Activated T-cell treated with anti-CD3 and anti-CD28 coated beads, Interleukin-2, amount 50 U/mL, for 4 hours (primary cell): ENCODE measurements around the gene GORASP1. TPM values are rescaled to one million over a fixed set of nuclear protein-coding genes. Genes with fewer than 3 reads are reported as not detected.

Experiments used
- ATAC-seq, 2 donors: fragments of 200-7000 bp; cut with Tn5 transposase; one replicate each; pipeline ENCODE4 v1.10.0; 2021
- DNase-seq: peaks from one replicate; pipeline ENCODE4 v3.0.0-alpha.2; 2020
- H3K27me3 Mint-ChIP-seq: one replicate; pipeline ENCODE4 v1.8.0; 2021; ENCODE audit warnings: low read depth, mixed read lengths
- H3K36me3 Mint-ChIP-seq: one replicate; pipeline ENCODE4 v1.8.0; 2022; ENCODE audit warnings: mixed read lengths; ENCODE audit not compliant: insufficient read depth
- H3K4me1 Mint-ChIP-seq: one replicate; pipeline ENCODE4 v1.8.0; 2021; ENCODE audit warnings: low read depth, mixed read lengths
- H3K4me3 Mint-ChIP-seq: one replicate; pipeline ENCODE4 v1.8.0; 2021; ENCODE audit warnings: mild to moderate bottlenecking, moderate library complexity, mixed read lengths
- H3K9me3 Mint-ChIP-seq: one replicate; pipeline ENCODE4 v1.8.0; 2021; ENCODE audit warnings: mixed read lengths
- total RNA-seq, 3 donors: library from RNA; stranded (reverse); gene quantifications; one replicate each; pipeline ENCODE4 v1.2.1, GENCODE V29; 2021

Gene GORASP1
- total RNA-seq, 3 donors from 2014 or later: 31.8 to 34.7 (median 33.0) TPM

DNA sequence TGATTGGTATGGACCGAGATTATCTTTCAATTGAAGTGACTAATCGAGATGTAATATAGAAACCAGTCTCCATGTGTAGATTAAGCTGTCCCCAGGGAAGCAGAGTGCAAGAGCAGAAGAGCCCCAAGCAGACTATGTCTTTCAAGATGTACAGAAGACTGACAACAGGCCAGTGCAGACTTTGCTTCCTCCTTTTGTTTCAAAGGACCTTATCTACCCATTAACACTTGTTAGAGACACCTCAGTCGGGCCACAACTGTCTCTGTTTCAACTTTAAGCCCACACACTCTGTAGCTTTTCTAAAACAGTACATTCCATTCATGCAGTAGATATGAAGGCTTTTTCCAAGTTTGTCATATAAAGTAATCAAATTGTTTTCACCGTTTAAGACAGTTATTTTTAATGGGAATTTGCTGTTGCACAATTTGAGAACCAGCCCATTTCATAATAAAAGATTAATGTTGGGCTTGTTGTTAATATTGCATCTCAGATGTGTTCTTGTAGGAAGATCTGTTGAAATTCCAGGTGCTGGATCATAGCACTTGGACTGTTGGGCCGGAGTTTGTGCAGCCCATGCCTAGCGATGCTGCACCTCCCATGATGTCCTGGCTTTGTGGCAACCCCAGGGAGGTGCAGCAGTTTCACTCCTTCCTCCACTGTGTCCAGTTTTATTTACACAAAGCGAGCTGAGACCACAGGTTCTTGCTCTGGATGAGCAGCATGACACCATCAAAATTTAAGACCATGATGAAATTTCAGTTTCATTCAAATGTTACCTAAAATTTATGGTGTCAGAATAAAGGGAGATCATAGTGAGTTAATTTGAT lies 12.4 kb downstream of the GORASP1 start:
- H3K9me3 Mint-ChIP-seq: no peaks in the 10 kb centered on the region
- no peaks in the 10 kb centered on the region for H3K4me1 Mint-ChIP-seq
- DNase-seq (no peak), ATAC-seq (no peak)
- no peak overlapping the region for H3K4me3 Mint-ChIP-seq
- no peaks in the 10 kb centered on the region for H3K27me3 Mint-ChIP-seq
- H3K36me3 Mint-ChIP-seq: peaks cover 31% of the 10 kb centered on the region

- ATAC-seq (no peak), DNase-seq (no peak)
- Mint-ChIP-seq H3K4me3 (no peak overlapping the region), H3K4me1 (no peaks in the 10 kb centered on the region), H3K9me3 (no peaks in the 10 kb centered on the region), H3K36me3 (peaks cover 45% of the 10 kb centered on the region), H3K27me3 (no peaks in the 10 kb centered on the region)
Measured at GRCh38 chr3:39090922-39091321, 16.5 kb downstream of the GORASP1 start.

DNA sequence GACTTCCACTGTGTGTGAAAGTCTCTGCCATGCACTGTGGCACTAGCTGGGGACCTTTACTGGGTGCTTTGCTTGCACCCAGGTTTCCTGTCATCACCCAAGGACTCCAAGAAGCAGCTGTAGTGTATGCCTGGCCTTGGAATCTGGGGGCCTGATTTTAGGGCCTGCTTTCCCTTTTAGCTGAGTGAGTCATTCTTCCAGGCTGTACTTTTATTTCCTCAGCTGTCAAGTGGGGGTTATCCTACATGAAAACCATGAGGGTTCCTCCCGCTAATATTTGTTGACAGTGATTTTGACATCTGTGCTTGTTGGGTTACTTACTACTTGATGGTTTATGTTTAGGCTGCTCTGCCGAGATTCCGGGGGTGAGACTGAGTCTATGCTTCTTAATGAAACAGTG lies 18.5 kb downstream of the GORASP1 start:
- DNase-seq: no peak
- Mint-ChIP-seq H3K27me3 (no peaks in the 10 kb centered on the region), H3K4me3 (no peak overlapping the region), H3K4me1 (no peaks in the 10 kb centered on the region), H3K36me3 (peaks cover 39% of the 10 kb centered on the region), H3K9me3 (no peaks in the 10 kb centered on the region)
- no peak for ATAC-seq

- Mint-ChIP-seq H3K27me3 (no peaks in the 10 kb centered on the region), H3K9me3 (no peaks in the 10 kb centered on the region), H3K36me3 (peaks cover 38% of the 10 kb centered on the region), H3K4me1 (no peaks in the 10 kb centered on the region), H3K4me3 (no peak overlapping the region)
- no peak for ATAC-seq
- DNase-seq: no peak
Measured at GRCh38 chr3:39088456-39088855, 19.0 kb downstream of the GORASP1 start.

- no peak for ATAC-seq
- no peaks in the 10 kb centered on the region for H3K9me3 Mint-ChIP-seq
- peaks cover 11% of the 10 kb centered on the region for H3K4me1 Mint-ChIP-seq
- DNase-seq: no peak
- no peak overlapping the region for H3K4me3 Mint-ChIP-seq
- peaks cover 45% of the 10 kb centered on the region for H3K36me3 Mint-ChIP-seq
- no peaks in the 10 kb centered on the region for H3K27me3 Mint-ChIP-seq
Measured at GRCh38 chr3:39086144-39086543, 21.3 kb downstream of the GORASP1 start.

- Mint-ChIP-seq H3K9me3 (no peaks in the 10 kb centered on the region), H3K4me1 (peaks cover 15% of the 10 kb centered on the region), H3K36me3 (peaks cover 37% of the 10 kb centered on the region), H3K4me3 (no peak overlapping the region), H3K27me3 (no peaks in the 10 kb centered on the region)
- ATAC-seq (peak in 1 of 2 donors; percentile 72), DNase-seq (no peak)
Measured at GRCh38 chr3:39082666-39083313, 24.6 kb downstream of the GORASP1 start.

- Mint-ChIP-seq H3K9me3 (no peaks in the 10 kb centered on the region), H3K36me3 (peaks cover 50% of the 10 kb centered on the region), H3K27me3 (no peaks in the 10 kb centered on the region), H3K4me3 (no peak overlapping the region), H3K4me1 (peaks cover 19% of the 10 kb centered on the region)
- ATAC-seq: no peak
- no peak for DNase-seq
Measured at GRCh38 chr3:39080026-39080425, 27.4 kb downstream of the GORASP1 start.

DNA sequence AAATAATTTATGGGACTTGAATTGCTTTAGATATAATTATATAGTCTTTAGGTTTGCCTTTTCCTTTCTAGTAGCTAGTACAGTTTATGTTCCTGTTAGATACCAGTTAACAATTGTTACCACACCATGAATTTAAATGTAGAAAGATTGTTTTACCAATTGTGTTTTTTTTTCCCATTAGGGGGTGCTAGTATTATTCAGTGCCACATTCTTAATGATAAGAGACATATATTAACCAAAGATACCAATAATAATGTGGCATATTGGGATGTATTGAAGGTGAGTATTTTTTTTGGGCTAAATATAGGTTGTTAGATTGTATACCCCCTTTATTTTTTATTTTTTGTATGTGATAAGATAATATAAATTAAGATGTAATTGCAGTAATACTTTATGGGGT lies 27.9 kb downstream of the GORASP1 start:
- ATAC-seq (no peak), DNase-seq (no peak)
- Mint-ChIP-seq H3K9me3 (no peaks in the 10 kb centered on the region), H3K36me3 (peaks cover 52% of the 10 kb centered on the region), H3K4me1 (peaks cover 19% of the 10 kb centered on the region), H3K27me3 (no peaks in the 10 kb centered on the region), H3K4me3 (no peak overlapping the region)

GRCh38 chr3:39075910-39076309 lies 31.5 kb downstream of the GORASP1 start:
- H3K9me3 Mint-ChIP-seq: no peaks in the 10 kb centered on the region
- no peak for DNase-seq
- no peaks in the 10 kb centered on the region for H3K27me3 Mint-ChIP-seq
- H3K4me1 Mint-ChIP-seq: peaks cover 8% of the 10 kb centered on the region
- no peak overlapping the region for H3K4me3 Mint-ChIP-seq
- peaks cover 53% of the 10 kb centered on the region for H3K36me3 Mint-ChIP-seq
- ATAC-seq: no peak

GRCh38 chr3:39068556-39068955 lies 38.9 kb downstream of the GORASP1 start:
- Mint-ChIP-seq H3K4me3 (no peak overlapping the region), H3K36me3 (peaks cover 45% of the 10 kb centered on the region), H3K27me3 (no peaks in the 10 kb centered on the region), H3K9me3 (no peaks in the 10 kb centered on the region), H3K4me1 (peaks cover 7% of the 10 kb centered on the region)
- ATAC-seq: no peak
- DNase-seq: no peak

DNA sequence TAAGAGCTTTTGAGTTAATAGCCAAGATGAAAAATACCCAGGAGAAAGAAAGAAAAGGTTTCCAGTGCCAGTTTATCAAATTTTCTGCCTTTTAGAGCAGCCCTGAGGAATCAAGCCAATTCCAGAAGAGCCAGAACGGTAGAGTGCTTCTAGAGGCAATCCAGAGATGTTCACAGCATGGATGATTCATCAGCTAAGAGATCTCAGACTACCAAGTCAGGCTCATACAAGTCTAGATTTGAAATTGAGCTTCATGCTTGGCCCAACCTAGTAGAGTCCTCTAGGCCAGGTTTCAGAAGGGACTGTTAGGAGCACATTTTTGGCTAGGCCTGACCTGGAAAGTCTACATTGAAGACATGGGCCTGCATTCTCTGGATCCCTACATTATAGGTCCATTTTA lies 40.1 kb downstream of the GORASP1 start:
- no peak overlapping the region for H3K4me3 Mint-ChIP-seq
- H3K9me3 Mint-ChIP-seq: no peaks in the 10 kb centered on the region
- H3K36me3 Mint-ChIP-seq: peaks cover 35% of the 10 kb centered on the region
- DNase-seq (no peak), ATAC-seq (no peak)
- H3K27me3 Mint-ChIP-seq: no peaks in the 10 kb centered on the region
- H3K4me1 Mint-ChIP-seq: peaks cover 8% of the 10 kb centered on the region

DNA sequence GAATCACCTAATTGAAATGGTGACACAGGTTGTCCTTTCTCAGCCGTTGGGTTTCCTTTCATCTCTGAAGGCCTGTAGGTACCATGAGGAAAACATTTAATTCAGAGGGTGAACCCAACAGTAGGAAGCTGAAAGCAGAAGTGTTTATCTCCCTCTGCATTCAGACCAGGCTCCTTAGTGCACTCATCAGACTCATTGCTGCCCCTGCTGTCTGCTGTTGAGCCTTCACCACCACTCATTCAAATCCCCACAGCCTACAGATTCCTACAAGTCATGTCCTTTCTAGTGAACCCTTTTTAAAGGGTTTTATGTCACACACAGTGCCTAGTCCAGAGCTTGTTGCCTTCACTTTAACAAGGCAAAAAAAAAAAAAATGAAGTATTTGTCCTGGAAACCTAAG lies 42.2 kb downstream of the GORASP1 start:
- no peaks in the 10 kb centered on the region for H3K27me3 Mint-ChIP-seq
- no peak for DNase-seq
- H3K4me3 Mint-ChIP-seq: no peak overlapping the region
- peaks cover 19% of the 10 kb centered on the region for H3K4me1 Mint-ChIP-seq
- H3K9me3 Mint-ChIP-seq: no peaks in the 10 kb centered on the region
- H3K36me3 Mint-ChIP-seq: peaks cover 31% of the 10 kb centered on the region
- peak; percentile 72 to 79 for ATAC-seq

- ATAC-seq (no peak), DNase-seq (no peak)
- Mint-ChIP-seq H3K36me3 (peaks cover 30% of the 10 kb centered on the region), H3K27me3 (no peaks in the 10 kb centered on the region), H3K4me3 (no peak overlapping the region), H3K4me1 (peaks cover 19% of the 10 kb centered on the region), H3K9me3 (no peaks in the 10 kb centered on the region)
Measured at GRCh38 chr3:39064646-39065045, 42.8 kb downstream of the GORASP1 start.

DNA sequence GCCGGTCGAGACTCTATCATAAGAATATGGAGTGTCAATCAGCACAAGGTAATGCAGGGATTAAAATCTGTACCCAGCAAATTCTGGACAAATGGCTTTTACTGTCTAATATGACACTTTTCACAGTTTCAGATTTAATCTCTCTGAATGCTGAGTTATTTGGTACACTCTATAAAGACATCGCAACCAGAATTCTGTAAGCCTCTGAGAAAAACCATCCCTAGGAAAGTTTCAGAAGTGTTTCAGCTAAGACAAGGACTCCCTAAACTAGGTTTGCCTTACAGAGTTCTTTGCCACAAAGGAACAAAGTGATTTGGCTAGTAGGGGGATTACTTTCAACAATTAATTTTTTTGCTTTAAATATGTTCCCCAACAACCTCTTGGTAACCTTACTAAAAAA lies 44.3 kb downstream of the GORASP1 start:
- DNase-seq: no peak
- Mint-ChIP-seq H3K4me1 (peaks cover 30% of the 10 kb centered on the region), H3K4me3 (no peak overlapping the region), H3K36me3 (peaks cover 35% of the 10 kb centered on the region), H3K27me3 (no peaks in the 10 kb centered on the region), H3K9me3 (no peaks in the 10 kb centered on the region)
- no peak for ATAC-seq

- Mint-ChIP-seq H3K9me3 (no peaks in the 10 kb centered on the region), H3K4me3 (no peak overlapping the region), H3K36me3 (peaks cover 29% of the 10 kb centered on the region), H3K4me1 (peaks cover 33% of the 10 kb centered on the region), H3K27me3 (no peaks in the 10 kb centered on the region)
- ATAC-seq (no peak), DNase-seq (no peak)
Measured at GRCh38 chr3:39062180-39062579, 45.2 kb downstream of the GORASP1 start.
